Mesenchymal stem cell (in vitro differentiated cells and primary cell): ENCODE results near the gene DENND5B.

Experiments
- DNase-seq: peaks from one replicate; pipeline ENCODE4 v3.0.0-alpha.2; 2013
- H2AFZ ChIP-seq: one replicate; pipeline ENCODE4 v1.6.1; 2013; ENCODE audit warnings: low read depth, mild to moderate bottlenecking, control low read depth, inconsistent platforms, low read length, moderate library complexity
- H2AK5ac ChIP-seq: 2 replicates; pipeline ENCODE4 v1.6.1; 2013; ENCODE audit warnings: low read length, moderate library complexity, mild to moderate bottlenecking, inconsistent platforms; ENCODE audit not compliant: severe bottlenecking
- H2BK120ac ChIP-seq: one replicate; pipeline ENCODE4 v1.6.1; 2013; ENCODE audit warnings: low read depth, mild to moderate bottlenecking, inconsistent platforms, low read length, moderate library complexity
- H2BK12ac ChIP-seq, 2 experiments: one replicate each; pipeline ENCODE4 v1.6.1; 2013; ENCODE audit warnings: inconsistent platforms in 2 of 2, low read length in 2 of 2, mild to moderate bottlenecking in 2 of 2, moderate library complexity in 2 of 2, control low read depth in 1 of 2
- H2BK15ac ChIP-seq: one replicate; pipeline ENCODE4 v1.6.1; 2013; ENCODE audit warnings: mild to moderate bottlenecking, low read depth, inconsistent platforms; ENCODE audit not compliant: poor library complexity, severe bottlenecking
- H2BK5ac ChIP-seq: 2 replicates; pipeline ENCODE4 v1.6.1; 2013; ENCODE audit warnings: low read depth, mild to moderate bottlenecking, low read length, control low read depth, inconsistent platforms; ENCODE audit not compliant: poor library complexity, severe bottlenecking
- H3K14ac ChIP-seq, 2 experiments: one replicate each; pipeline ENCODE4 v1.6.1; 2013; ENCODE audit warnings: inconsistent platforms in 2 of 2, low read length in 2 of 2, control low read depth in 1 of 2, mild to moderate bottlenecking in 1 of 2, moderate library complexity in 1 of 2
- H3K18ac ChIP-seq, 2 experiments: one replicate each; pipeline ENCODE4 v1.6.1; 2013; ENCODE audit warnings: inconsistent platforms in 2 of 2, low read length in 2 of 2, control low read depth in 1 of 2, low read depth in 1 of 2, mild to moderate bottlenecking in 1 of 2
- H3K23ac ChIP-seq, 2 experiments: one replicate each; pipeline ENCODE4 v1.6.1; 2013; ENCODE audit warnings: inconsistent platforms in 2 of 2, low read length in 2 of 2, mild to moderate bottlenecking in 2 of 2, moderate library complexity in 2 of 2, control low read depth in 1 of 2
- H3K27ac ChIP-seq: 2 replicates; pipeline ENCODE4 v1.5.1; 2013; ENCODE audit warnings: mild to moderate bottlenecking, moderate library complexity, low read length, control low read depth, inconsistent platforms; ENCODE audit not compliant: poor library complexity, severe bottlenecking
- H3K27me3 ChIP-seq, 2 experiments: 2 replicates each; pipeline versions ENCODE4 v1.6.1 to v1.7.0; 2013; ENCODE audit warnings: low read length in 2 of 2, mild to moderate bottlenecking in 2 of 2, moderate library complexity in 2 of 2, control low read depth in 1 of 2, inconsistent platforms in 1 of 2; ENCODE audit not compliant: control insufficient read depth in 1 of 2, insufficient read depth in 1 of 2
- H3K36me3 ChIP-seq, 2 experiments: 2 replicates each; pipeline versions ENCODE4 v1.6.1 to v1.7.0; 2013; ENCODE audit warnings: low read length in 2 of 2, control low read depth in 1 of 2, inconsistent platforms in 1 of 2, low read depth in 1 of 2, mild to moderate bottlenecking in 1 of 2; ENCODE audit not compliant: insufficient read depth in 2 of 2, control insufficient read depth in 1 of 2
- H3K4ac ChIP-seq, 2 experiments: one replicate each; pipeline ENCODE4 v1.6.1; 2013; ENCODE audit warnings: inconsistent platforms in 2 of 2, low read length in 2 of 2, mild to moderate bottlenecking in 2 of 2, moderate library complexity in 2 of 2, control low read depth in 1 of 2, low read depth in 1 of 2
- H3K4me1 ChIP-seq: 2 replicates; pipeline ENCODE4 v1.6.1; 2013; ENCODE audit warnings: low read depth, low read length, control low read depth; ENCODE audit not compliant: control insufficient read depth, insufficient read depth
- H3K4me2 ChIP-seq: 2 replicates; pipeline ENCODE4 v1.6.1; 2013; ENCODE audit warnings: low read length, mild to moderate bottlenecking, inconsistent platforms; ENCODE audit not compliant: poor library complexity, severe bottlenecking
- H3K4me3 ChIP-seq, 2 experiments: 2 replicates each; pipeline versions ENCODE4 v1.5.1 to v1.7.0; 2013; ENCODE audit warnings: low read length in 2 of 2, mild to moderate bottlenecking in 2 of 2, control low read depth in 1 of 2, low read depth in 1 of 2; ENCODE audit not compliant: insufficient read depth in 1 of 2
- H3K79me1 ChIP-seq: replicated peaks from 2 replicates; pipeline ENCODE4 v1.6.1; 2013; ENCODE audit warnings: mild to moderate bottlenecking, control low read depth, low read length, inconsistent platforms; ENCODE audit not compliant: poor library complexity, severe bottlenecking
- H3K9ac ChIP-seq: 2 replicates; pipeline ENCODE4 v1.7.0; 2013; ENCODE audit warnings: mild to moderate bottlenecking, low read length, moderate library complexity
- H3K9me3 ChIP-seq: 2 replicates; pipeline ENCODE4 v1.7.0; 2013; ENCODE audit warnings: mild to moderate bottlenecking, low read length; ENCODE audit not compliant: control insufficient read depth
- H4K8ac ChIP-seq: one replicate; pipeline ENCODE4 v1.6.1; 2013; ENCODE audit warnings: inconsistent platforms, mild to moderate bottlenecking, low read length, moderate library complexity
- H4K91ac ChIP-seq: one replicate; pipeline ENCODE4 v1.6.1; 2013; ENCODE audit warnings: mild to moderate bottlenecking, low read length, inconsistent platforms
- WGBS: methylation state at CpG from one replicate; pipeline ENCODE4 v1.1.7; 2013; ENCODE audit warnings: mixed read lengths; 5-methylcytosine and 5-hydroxymethylcytosine counted together

Gene DENND5B

GRCh38 chr12:31588976-31589375 lies 2.0 kb downstream of the DENND5B start:
- no peak overlapping the region for H2AFZ ChIP-seq
- H3K23ac ChIP-seq, result no peak overlapping the region
- H3K79me1 ChIP-seq, result peaks cover 2% of the 10 kb centered on the region
- H3K4me2 ChIP-seq, result no peak overlapping the region
- H3K4me3 ChIP-seq, result peak overlapping the region in 1 of 2 experiments; percentile 92
- H3K9ac ChIP-seq, result peak overlapping the region; percentile 94
- no peak overlapping the region for H2BK120ac ChIP-seq
- no CpG with 5 or more reads among the region's 3 CpGs for WGBS
- H3K27me3 ChIP-seq, result no peaks in the 10 kb centered on the region
- no peak overlapping the region for H3K14ac ChIP-seq
- DNase-seq, result peak; percentile 39
- no peaks in the 10 kb centered on the region for H3K9me3 ChIP-seq
- no peak overlapping the region for H2BK12ac ChIP-seq
- no peak overlapping the region for H2BK5ac ChIP-seq
- H3K4me1 ChIP-seq, result peaks cover 9% of the 10 kb centered on the region
- H2AK5ac ChIP-seq, result no peak overlapping the region
- H3K4ac ChIP-seq, result no peak overlapping the region
- H4K91ac ChIP-seq, result no peak overlapping the region
- no peak overlapping the region for H3K18ac ChIP-seq
- no peak overlapping the region for H4K8ac ChIP-seq
- H3K36me3 ChIP-seq, result no peaks in the 10 kb centered on the region
- H2BK15ac ChIP-seq, result no peak overlapping the region
- no peak overlapping the region for H3K27ac ChIP-seq

GRCh38 chr12:31586728-31587127 lies 4.2 kb downstream of the DENND5B start:
- Histone ChIP-seq H2BK15ac (no peak overlapping the region), H3K9ac (no peak overlapping the region), H4K91ac (no peak overlapping the region), H2AK5ac (no peak overlapping the region), H3K14ac (no peak overlapping the region), H2BK12ac (no peak overlapping the region), H3K4me1 (peaks cover 9% of the 10 kb centered on the region), H3K18ac (no peak overlapping the region), H3K36me3 (no peaks in the 10 kb centered on the region), H2BK5ac (no peak overlapping the region), H3K79me1 (peaks cover 3% of the 10 kb centered on the region), H3K23ac (no peak overlapping the region), H3K4ac (no peak overlapping the region), H3K27me3 (no peaks in the 10 kb centered on the region), H3K4me3 (no peak overlapping the region), H2BK120ac (no peak overlapping the region), H3K27ac (no peak overlapping the region), H2AFZ (no peak overlapping the region), H4K8ac (no peak overlapping the region), H3K9me3 (no peaks in the 10 kb centered on the region), H3K4me2 (no peak overlapping the region)
- 98% methylated on average over 4 of the region's 4 CpGs for WGBS
- no peak for DNase-seq

GRCh38 chr12:31585895-31586294 lies 5.0 kb downstream of the DENND5B start:
- Histone ChIP-seq H3K4me2 (no peak overlapping the region), H3K27me3 (no peaks in the 10 kb centered on the region), H2BK12ac (no peak overlapping the region), H4K91ac (no peak overlapping the region), H3K9me3 (no peaks in the 10 kb centered on the region), H3K27ac (peak overlapping the region; percentile 82), H2AFZ (no peak overlapping the region), H3K9ac (no peak overlapping the region), H2AK5ac (no peak overlapping the region), H3K4me1 (peaks cover 9% of the 10 kb centered on the region), H2BK120ac (no peak overlapping the region), H2BK5ac (peak overlapping the region; percentile 53), H3K4me3 (no peak overlapping the region), H3K18ac (no peak overlapping the region), H2BK15ac (no peak overlapping the region), H4K8ac (no peak overlapping the region), H3K36me3 (no peaks in the 10 kb centered on the region), H3K79me1 (peaks cover 5% of the 10 kb centered on the region), H3K14ac (no peak overlapping the region), H3K23ac (no peak overlapping the region), H3K4ac (no peak overlapping the region)
- no peak for DNase-seq
- WGBS, result no CpG with 5 or more reads among the region's 2 CpGs

- Histone ChIP-seq H4K8ac (no peak overlapping the region), H4K91ac (no peak overlapping the region), H3K4ac (no peak overlapping the region), H3K36me3 (no peaks in the 10 kb centered on the region), H3K4me2 (no peak overlapping the region), H3K27ac (peak overlapping the region; percentile 82), H3K4me3 (no peak overlapping the region), H2BK12ac (no peak overlapping the region), H3K9ac (no peak overlapping the region), H2BK120ac (no peak overlapping the region), H2BK15ac (no peak overlapping the region), H3K27me3 (no peaks in the 10 kb centered on the region), H3K79me1 (peaks cover 10% of the 10 kb centered on the region), H3K23ac (no peak overlapping the region), H3K4me1 (peaks cover 9% of the 10 kb centered on the region), H3K18ac (peak overlapping the region in 1 of 2 experiments; percentile 30), H3K9me3 (no peaks in the 10 kb centered on the region), H2BK5ac (peak overlapping the region; percentile 35), H2AFZ (no peak overlapping the region), H3K14ac (no peak overlapping the region), H2AK5ac (peak overlapping the region; percentile 18)
- 57% methylated on average over 1 of the region's 3 CpGs for WGBS
- peak; percentile 64 for DNase-seq
Observed at GRCh38 chr12:31585271-31585670, 5.7 kb downstream of the DENND5B start.
